ENCODE measurements around the gene GALT. TPM values are rescaled to one million over a fixed set of nuclear protein-coding genes. Genes with fewer than 3 reads are reported as not detected.

The GALT gene
- total and polyA plus RNA-seq, 2 of the 13 experiments (the other 11 are each of a cell fraction or from before 2014, with no cell fraction given): 40.4 to 46.3 TPM

DNA sequence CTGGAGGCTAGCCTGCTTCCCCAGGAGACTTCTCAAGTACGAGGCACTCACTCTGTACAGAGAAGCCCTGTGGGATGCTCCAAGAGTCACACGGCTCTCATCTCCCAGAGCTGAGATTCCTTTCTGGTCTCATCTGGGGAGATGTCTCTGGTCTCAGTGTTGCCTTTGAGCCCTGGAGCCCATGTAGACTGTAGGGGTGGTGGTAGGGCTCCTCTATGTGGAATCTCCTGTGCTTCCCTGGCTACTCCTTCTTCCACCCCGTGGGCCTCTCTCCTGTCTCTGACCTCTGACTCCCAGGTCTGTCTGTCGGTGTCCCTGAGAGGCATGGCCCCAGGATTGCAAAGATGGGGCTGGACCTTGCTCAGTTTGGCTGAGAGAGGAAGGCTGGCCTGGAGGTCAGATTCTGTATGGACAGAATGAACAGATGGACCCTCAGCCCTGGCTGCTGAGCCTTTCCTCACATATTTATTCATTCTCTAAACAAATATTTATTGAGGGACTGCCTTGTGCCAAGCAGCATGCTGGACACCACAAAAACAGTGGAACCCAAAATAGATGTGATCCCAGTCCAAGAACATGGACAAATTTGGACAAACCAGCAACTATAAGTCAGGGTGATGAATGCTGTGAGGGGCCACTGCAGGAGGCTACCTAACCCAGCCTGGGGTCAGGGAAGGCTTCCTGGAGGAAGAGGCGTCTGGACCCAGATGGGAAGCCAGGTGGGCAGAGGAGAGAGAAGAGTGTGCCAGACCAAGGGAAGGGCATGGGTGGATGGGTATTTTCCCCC, 42.0 kb downstream of the GALT start (continued):
- TF ChIP-seq E2F1 (CRISPR knock-in tag; IDR thresholded peaks at IDR 0.05): no peak
- TF ChIP-seq, protein P1, sequence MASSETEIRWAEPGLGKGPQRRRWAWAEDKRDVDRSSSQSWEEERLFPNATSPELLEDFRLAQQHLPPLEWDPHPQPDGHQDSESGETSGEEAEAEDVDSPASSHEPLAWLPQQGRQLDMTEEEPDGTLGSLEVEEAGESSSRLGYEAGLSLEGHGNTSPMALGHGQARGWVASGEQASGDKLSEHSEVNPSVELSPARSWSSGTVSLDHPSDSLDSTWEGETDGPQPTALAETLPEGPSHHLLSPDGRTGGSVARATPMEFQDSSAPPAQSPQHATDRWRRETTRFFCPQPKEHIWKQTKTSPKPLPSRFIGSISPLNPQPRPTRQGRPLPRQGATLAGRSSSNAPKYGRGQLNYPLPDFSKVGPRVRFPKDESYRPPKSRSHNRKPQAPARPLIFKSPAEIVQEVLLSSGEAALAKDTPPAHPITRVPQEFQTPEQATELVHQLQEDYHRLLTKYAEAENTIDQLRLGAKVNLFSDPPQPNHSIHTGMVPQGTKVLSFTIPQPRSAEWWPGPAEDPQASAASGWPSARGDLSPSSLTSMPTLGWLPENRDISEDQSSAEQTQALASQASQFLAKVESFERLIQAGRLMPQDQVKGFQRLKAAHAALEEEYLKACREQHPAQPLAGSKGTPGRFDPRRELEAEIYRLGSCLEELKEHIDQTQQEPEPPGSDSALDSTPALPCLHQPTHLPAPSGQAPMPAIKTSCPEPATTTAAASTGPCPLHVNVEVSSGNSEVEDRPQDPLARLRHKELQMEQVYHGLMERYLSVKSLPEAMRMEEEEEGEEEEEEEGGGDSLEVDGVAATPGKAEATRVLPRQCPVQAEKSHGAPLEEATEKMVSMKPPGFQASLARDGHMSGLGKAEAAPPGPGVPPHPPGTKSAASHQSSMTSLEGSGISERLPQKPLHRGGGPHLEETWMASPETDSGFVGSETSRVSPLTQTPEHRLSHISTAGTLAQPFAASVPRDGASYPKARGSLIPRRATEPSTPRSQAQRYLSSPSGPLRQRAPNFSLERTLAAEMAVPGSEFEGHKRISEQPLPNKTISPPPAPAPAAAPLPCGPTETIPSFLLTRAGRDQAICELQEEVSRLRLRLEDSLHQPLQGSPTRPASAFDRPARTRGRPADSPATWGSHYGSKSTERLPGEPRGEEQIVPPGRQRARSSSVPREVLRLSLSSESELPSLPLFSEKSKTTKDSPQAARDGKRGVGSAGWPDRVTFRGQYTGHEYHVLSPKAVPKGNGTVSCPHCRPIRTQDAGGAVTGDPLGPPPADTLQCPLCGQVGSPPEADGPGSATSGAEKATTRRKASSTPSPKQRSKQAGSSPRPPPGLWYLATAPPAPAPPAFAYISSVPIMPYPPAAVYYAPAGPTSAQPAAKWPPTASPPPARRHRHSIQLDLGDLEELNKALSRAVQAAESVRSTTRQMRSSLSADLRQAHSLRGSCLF (CRISPR knock-in tag; IDR thresholded peaks at IDR 0.05; ENCODE audit: borderline replicate concordance): no peak
- peak; percentile 61 for TF ChIP-seq ISL2 (CRISPR knock-in tag; IDR thresholded peaks at IDR 0.05)
- peak; percentile 58; the same call in 1 of the 2 replicates for TF ChIP-seq THRA (CRISPR knock-in tag; IDR thresholded peaks at IDR 0.05; ENCODE audit: borderline replicate concordance)
- no peak for TF ChIP-seq ZNF382 (CRISPR knock-in tag; IDR thresholded peaks at IDR 0.05; ENCODE audit: borderline replicate concordance)
- peak; percentile 68; the same call in 1 of the 2 replicates for TF ChIP-seq MEF2D (CRISPR knock-in tag; IDR thresholded peaks at IDR 0.05)
- TF ChIP-seq MLLT10 (CRISPR knock-in tag; IDR thresholded peaks at IDR 0.05): no peak
- TF ChIP-seq, protein P2, sequence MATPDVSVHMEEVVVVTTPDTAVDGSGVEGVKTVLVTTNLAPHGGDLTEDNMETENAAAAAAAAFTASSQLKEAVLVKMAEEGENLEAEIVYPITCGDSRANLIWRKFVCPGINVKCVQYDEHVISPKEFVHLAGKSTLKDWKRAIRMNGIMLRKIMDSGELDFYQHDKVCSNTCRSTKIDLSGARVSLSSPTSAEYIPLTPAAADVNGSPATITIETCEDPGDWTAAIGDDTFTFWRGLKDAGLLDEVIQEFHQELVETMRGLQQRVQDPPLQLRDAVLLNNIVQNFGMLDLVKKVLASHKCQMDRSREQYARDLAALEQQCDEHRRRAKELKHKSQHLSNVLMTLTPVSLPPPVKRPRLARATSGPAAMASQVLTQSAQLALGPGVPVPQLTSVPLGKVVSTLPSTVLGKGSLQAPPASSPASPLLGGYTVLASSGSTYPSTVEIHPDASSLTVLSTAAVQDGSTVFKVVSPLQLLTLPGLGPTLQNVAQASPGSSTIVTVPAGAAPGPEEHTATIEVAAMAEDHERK (CRISPR knock-in tag; IDR thresholded peaks at IDR 0.05; ENCODE audit: low read depth): no peak
- TF ChIP-seq ELF1 (CRISPR knock-in tag; IDR thresholded peaks at IDR 0.05): no peak
- TF ChIP-seq RBM39 (IDR thresholded peaks at IDR 0.05; ENCODE audit: low read depth, low read length, poor library complexity, severe bottlenecking): no peak
- TF ChIP-seq ZBTB44 (CRISPR knock-in tag; IDR thresholded peaks at IDR 0.05): no peak
- TF ChIP-seq, protein P3, sequence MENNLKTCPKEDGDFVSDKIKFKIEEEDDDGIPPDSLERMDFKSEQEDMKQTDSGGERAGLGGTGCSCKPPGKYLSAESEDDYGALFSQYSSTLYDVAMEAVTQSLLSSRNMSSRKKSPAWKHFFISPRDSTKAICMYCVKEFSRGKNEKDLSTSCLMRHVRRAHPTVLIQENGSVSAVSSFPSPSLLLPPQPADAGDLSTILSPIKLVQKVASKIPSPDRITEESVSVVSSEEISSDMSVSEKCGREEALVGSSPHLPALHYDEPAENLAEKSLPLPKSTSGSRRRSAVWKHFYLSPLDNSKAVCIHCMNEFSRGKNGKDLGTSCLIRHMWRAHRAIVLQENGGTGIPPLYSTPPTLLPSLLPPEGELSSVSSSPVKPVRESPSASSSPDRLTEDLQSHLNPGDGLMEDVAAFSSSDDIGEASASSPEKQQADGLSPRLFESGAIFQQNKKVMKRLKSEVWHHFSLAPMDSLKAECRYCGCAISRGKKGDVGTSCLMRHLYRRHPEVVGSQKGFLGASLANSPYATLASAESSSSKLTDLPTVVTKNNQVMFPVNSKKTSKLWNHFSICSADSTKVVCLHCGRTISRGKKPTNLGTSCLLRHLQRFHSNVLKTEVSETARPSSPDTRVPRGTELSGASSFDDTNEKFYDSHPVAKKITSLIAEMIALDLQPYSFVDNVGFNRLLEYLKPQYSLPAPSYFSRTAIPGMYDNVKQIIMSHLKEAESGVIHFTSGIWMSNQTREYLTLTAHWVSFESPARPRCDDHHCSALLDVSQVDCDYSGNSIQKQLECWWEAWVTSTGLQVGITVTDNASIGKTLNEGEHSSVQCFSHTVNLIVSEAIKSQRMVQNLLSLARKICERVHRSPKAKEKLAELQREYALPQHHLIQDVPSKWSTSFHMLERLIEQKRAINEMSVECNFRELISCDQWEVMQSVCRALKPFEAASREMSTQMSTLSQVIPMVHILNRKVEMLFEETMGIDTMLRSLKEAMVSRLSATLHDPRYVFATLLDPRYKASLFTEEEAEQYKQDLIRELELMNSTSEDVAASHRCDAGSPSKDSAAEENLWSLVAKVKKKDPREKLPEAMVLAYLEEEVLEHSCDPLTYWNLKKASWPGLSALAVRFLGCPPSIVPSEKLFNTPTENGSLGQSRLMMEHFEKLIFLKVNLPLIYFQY (CRISPR knock-in tag; IDR thresholded peaks at IDR 0.05; ENCODE audit: borderline replicate concordance): no peak

All from HepG2 (cell line).